HG03378 (cell line): ENCODE results near the gene PITPNB.

Source experiments
- ATAC-seq: cut with Tn5 transposase; IDR thresholded peaks from one replicate; pipeline ENCODE4 v1.9.1; 2021; ENCODE audit warnings: mild to moderate bottlenecking, moderate library complexity; ENCODE audit not compliant: unreplicated experiment

Gene PITPNB

DNA sequence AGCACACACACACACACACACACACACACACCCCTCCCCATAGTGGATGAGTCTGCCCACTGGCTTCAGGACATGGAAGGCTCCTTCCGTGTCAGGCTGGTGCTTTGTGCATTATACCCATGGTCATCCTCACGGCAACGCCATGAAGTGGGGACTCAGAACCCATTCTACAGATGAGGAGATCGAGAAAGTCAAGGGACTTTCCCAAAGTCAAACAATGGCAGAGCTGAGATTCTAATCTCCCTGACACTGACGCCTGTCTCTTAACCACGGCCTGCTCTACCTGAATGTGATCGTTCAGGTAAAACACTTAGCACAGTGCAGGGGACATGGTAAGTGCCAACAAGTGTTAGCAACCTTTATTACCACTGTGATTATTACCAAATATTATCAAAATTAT is 113.2 kb downstream of the PITPNB start:
- no peak for ATAC-seq

DNA sequence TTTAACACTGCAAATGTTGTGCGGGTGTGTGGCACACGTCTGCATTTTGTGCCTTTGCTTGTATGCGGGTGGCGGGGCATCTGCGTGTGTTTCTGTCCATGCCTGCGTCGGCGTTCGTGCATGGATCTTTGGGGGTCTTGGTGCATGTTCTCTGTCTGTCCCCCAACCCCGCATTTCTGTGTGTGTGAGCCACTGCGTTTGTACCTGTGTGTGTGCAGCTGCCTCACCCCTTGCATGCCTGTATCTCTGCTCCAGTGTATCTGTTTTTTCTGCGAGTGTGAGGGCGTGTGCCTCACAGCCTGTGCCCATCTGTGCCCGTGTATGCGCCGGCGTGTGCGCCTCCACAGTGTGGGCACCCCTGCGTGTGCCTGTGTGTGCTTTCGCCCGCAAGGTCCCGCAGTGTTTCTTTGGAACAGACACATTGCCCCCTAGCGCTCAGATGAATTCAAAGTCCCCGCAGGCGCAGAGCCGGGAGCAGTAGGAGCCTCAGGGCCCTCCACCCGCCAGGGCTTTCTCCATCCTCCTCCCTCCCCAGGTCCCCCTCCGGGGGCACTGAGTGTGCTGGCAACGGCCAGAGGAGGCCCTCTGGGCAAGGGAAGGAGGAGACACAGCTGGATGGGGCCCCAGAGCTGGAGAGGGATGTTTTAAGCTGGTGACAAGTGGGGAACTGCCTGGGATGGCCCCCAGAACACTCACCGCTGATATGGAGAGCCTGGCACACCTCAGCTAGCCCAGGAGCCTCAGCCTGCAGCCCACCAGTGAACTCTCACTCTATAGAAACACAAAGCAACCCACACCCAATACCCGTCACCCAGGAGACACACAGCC is 114.4 kb downstream of the PITPNB start:
- ATAC-seq: no peak

DNA sequence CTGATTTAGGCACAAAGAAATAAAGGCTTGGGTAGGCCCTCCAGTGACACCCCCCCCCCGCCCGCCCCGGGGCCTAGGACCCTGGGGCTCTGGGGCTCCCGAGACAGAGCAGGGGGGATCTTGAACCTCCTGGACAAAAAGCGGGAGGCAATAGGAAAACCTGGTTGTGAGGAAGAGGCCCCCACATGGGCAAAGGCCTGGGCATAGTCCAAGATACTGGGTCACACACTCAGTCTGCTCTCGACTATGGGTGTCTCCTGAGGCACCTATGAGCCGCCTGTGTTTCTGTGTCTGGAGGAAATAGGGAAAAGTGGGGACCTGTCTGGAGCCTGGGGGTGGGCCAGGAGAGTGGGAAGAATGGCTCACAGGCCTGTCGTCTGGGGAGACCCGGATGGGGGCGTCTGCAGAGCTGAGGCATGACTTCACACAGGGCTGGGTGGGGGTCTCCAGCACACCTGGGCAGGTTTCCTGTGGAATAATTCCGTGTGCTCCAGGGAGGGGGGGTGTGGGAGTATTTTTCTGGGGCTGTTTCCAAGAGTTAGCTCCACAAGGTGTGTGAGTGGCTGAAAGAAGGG is 115.1 kb downstream of the PITPNB start:
- no peak for ATAC-seq

DNA sequence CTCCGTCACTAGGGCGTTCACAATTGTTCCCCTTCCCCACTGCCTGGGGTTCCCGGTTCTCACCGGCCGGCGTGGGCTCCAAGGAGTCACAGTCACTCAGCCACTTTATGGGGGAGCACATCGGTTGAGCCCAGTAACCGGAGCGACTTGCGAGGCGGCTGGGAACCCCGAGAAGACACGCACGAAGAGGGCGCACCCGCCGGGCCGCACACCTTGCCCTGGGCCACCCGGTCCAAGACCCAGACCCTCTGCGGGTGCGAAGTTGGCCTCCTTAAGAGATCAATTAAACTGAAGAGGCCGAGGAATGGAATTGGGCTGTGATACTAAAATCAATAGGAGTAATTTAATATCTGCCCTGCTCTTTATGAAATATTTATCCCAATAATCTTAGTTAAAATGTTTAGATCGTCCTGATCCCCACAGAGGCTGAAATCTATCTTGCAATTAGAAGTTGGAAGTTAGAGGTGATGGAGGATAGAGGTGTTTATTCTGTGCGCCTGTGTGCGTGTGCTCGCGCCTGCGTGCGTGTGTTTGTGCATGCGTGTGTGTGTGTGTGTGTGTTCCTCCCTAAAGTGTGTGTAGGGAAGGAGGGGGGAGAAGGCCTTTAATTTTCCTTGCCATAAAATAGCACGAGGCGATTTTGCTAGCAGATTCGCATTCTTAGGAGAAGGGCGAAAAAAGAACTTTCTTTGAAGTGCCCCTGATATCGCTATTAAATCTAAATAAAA is 116.5 kb downstream of the PITPNB start:
- no peak for ATAC-seq
